DND-41 (cell line): ENCODE data around the gene GOLGA2.
A peak's percentile ranks its signal among the peaks of the same experiment; 100 is the strongest.

ENCODE experiments used
- ATAC-seq: fragments of 200-7000 bp; cut with Tn5 transposase; 3 replicates; pipeline ENCODE4 v1.9.1; 2021; ENCODE audit warnings: low read depth; ENCODE audit not compliant: insufficient read depth
- DNase-seq: peaks from one replicate; pipeline ENCODE4 v3.0.0-alpha.2; 2020
- H2AFZ ChIP-seq: 2 replicates; pipeline ENCODE4 v1.6.0; 2012; ENCODE audit warnings: low read depth, low read length
- H3K27ac ChIP-seq: 2 replicates; pipeline ENCODE4 v1.5.1; 2012; ENCODE audit warnings: low read length, inconsistent platforms
- H3K27me3 ChIP-seq: fragments of 200-600 bp; sonication (generic); 2 replicates; pipeline ENCODE4 v1.6.0; 2012; ENCODE audit warnings: low read length, mild to moderate bottlenecking, inconsistent platforms; ENCODE audit not compliant: insufficient read depth, poor library complexity
- H3K36me3 ChIP-seq: 2 replicates; pipeline ENCODE4 v1.5.1; 2012; ENCODE audit warnings: low read length, inconsistent platforms; ENCODE audit not compliant: insufficient read depth
- H3K4me1 ChIP-seq: 2 replicates; pipeline ENCODE4 v1.5.1; 2012; ENCODE audit warnings: mild to moderate bottlenecking, low read length; ENCODE audit not compliant: insufficient read depth
- H3K4me2 ChIP-seq: 2 replicates; pipeline ENCODE4 v1.6.0; 2012; ENCODE audit warnings: mild to moderate bottlenecking, moderate library complexity, low read length, inconsistent platforms; ENCODE audit not compliant: insufficient read depth
- H3K4me3 ChIP-seq, 2 experiments: fragments of 200-600 bp in 1 of 2; shearing (Covaris generic) in 1 of 2; 2 replicates each; pipeline ENCODE4 v1.5.1; 2012 to 2016; ENCODE audit warnings: inconsistent platforms in 2 of 2, low read length in 2 of 2, mild to moderate bottlenecking in 2 of 2, low read depth in 1 of 2, moderate library complexity in 1 of 2
- H3K79me2 ChIP-seq: 2 replicates; pipeline ENCODE4 v1.6.0; 2012; ENCODE audit warnings: low read length, inconsistent platforms; ENCODE audit not compliant: insufficient read depth
- H3K9ac ChIP-seq: 2 replicates; pipeline ENCODE4 v1.6.0; 2012; ENCODE audit warnings: low read depth, mild to moderate bottlenecking, inconsistent platforms, low read length, moderate library complexity
- H3K9me3 ChIP-seq: 2 replicates; pipeline ENCODE4 v1.5.1; 2012; ENCODE audit warnings: low read length, moderate library complexity, mild to moderate bottlenecking, inconsistent platforms; ENCODE audit not compliant: insufficient read depth, severe bottlenecking
- H4K20me1 ChIP-seq: 2 replicates; pipeline ENCODE4 v1.6.0; 2012; ENCODE audit warnings: low read length; ENCODE audit not compliant: insufficient read depth
- CTCF ChIP-seq: IDR thresholded peaks from 2 replicates; pipeline ENCODE4 v1.5.1; 2012; ENCODE audit warnings: borderline replicate concordance, low read length, moderate library complexity, mild to moderate bottlenecking; ENCODE audit not compliant: poor library complexity, severe bottlenecking; ENCODE audit errors: extremely low read depth
- EZH2 ChIP-seq: IDR thresholded peaks from 3 replicates; pipeline ENCODE4 v1.6.1; 2012; ENCODE audit warnings: borderline replicate concordance, low read depth, mild to moderate bottlenecking, moderate library complexity, low read length, inconsistent platforms; ENCODE audit not compliant: severe bottlenecking

GOLGA2 gene

GRCh38 chr9:128323212-128323730, 47.5 kb upstream of the GOLGA2 start:
- Histone ChIP-seq H3K36me3 (peaks cover 24% of the 10 kb centered on the region), H4K20me1 (no peaks in the 10 kb centered on the region; the same call in 1 of the 2 replicates), H2AFZ (peak overlapping the region; percentile 94), H3K27ac (peak overlapping the region; percentile 95), H3K27me3 (no peaks in the 10 kb centered on the region), H3K79me2 (peaks cover 43% of the 10 kb centered on the region), H3K4me3 (peak overlapping the region; percentile 74 to 80), H3K9me3 (no peaks in the 10 kb centered on the region), H3K9ac (peak overlapping the region; percentile 57), H3K4me1 (peaks cover 26% of the 10 kb centered on the region), H3K4me2 (peak overlapping the region; percentile 68)
- TF ChIP-seq CTCF: no peak
- TF ChIP-seq EZH2: no peak
- ATAC-seq: peak; percentile 1; the same call in 1 of the 3 replicates
- DNase-seq: no peak

- H4K20me1 ChIP-seq: no peaks in the 10 kb centered on the region; the same call in 1 of the 2 replicates
- peak within 1 kb of the TSS; percentile 74 to 80 for H3K4me3 ChIP-seq
- TF ChIP-seq CTCF: no peak
- no peak for TF ChIP-seq EZH2
- peak within 1 kb of the TSS; percentile 57 for H3K9ac ChIP-seq
- H3K9me3 ChIP-seq: no peaks in the 10 kb centered on the region
- peaks cover 43% of the 10 kb centered on the region for H3K79me2 ChIP-seq
- peak; percentile 93 for DNase-seq
- peaks cover 26% of the 10 kb centered on the region for H3K4me1 ChIP-seq
- peak within 1 kb of the TSS; percentile 94 for H2AFZ ChIP-seq
- H3K36me3 ChIP-seq: peaks cover 23% of the 10 kb centered on the region
- H3K27ac ChIP-seq: peak within 1 kb of the TSS; percentile 95
- H3K27me3 ChIP-seq: no peaks in the 10 kb centered on the region
- H3K4me2 ChIP-seq: peak within 1 kb of the TSS; percentile 68
- ATAC-seq: peak; percentile 90
Measured at GRCh38 chr9:128322404-128323211, 46.8 kb upstream of the GOLGA2 start, which contains the start of the genes COQ4 and TRUB2. Gene COQ4 (plus strand): TSS chr9:128322839. CDS start chr9:128322859, 20 bp downstream. Gene TRUB2 (minus strand): TSS chr9:128322447. CDS start chr9:128322408, 39 bp downstream.

- peak; percentile 8; the same call in 1 of the 3 replicates for ATAC-seq
- H3K4me2 ChIP-seq: peak overlapping the region; percentile 68
- peaks cover 26% of the 10 kb centered on the region for H3K4me1 ChIP-seq
- H3K27me3 ChIP-seq: no peaks in the 10 kb centered on the region
- peak overlapping the region; percentile 82 for H2AFZ ChIP-seq
- TF ChIP-seq CTCF: no peak
- TF ChIP-seq EZH2: no peak
- peaks cover 27% of the 10 kb centered on the region for H3K36me3 ChIP-seq
- no peaks in the 10 kb centered on the region for H3K9me3 ChIP-seq
- H4K20me1 ChIP-seq: no peaks in the 10 kb centered on the region; the same call in 1 of the 2 replicates
- peak overlapping the region; percentile 95 for H3K27ac ChIP-seq
- DNase-seq: no peak
- peaks cover 43% of the 10 kb centered on the region for H3K79me2 ChIP-seq
- H3K9ac ChIP-seq: peak overlapping the region; percentile 57
- peak overlapping the region; percentile 74 to 80; a peak in 3 of 4 replicates for H3K4me3 ChIP-seq
Measured at GRCh38 chr9:128321879-128322403, 46.1 kb upstream of the GOLGA2 start.
